ENCODE data around the gene SLC25A43. TPM values are rescaled to one million over a fixed set of nuclear protein-coding genes. Genes with fewer than 3 reads are reported as not detected.

The SLC25A43 gene
- total and polyA plus RNA-seq, 2 of the 8 experiments (the other 6 are each of a cell fraction or from before 2014, with no cell fraction given), result 3.1 to 5.8 TPM

- Histone ChIP-seq H3K4me1 (replicated peaks in 1 of 4; ENCODE audit: control insufficient read depth in 3 of 4, insufficient read depth in 4 of 4, low read length in 3 of 4) (no peaks in the 10 kb centered on the region), H2AFZ (ENCODE audit: low read length) (no peak overlapping the region)
- FAIRE-seq, result no peak
- no peak for TF ChIP-seq JUND (IDR thresholded peaks at IDR 0.05; ENCODE audit: low read length)
- no peak for TF ChIP-seq EGR1 (IDR thresholded peaks at IDR 0.05; ENCODE audit: borderline replicate concordance, low read depth, low read length)
- no peak for TF ChIP-seq ATF3 (IDR thresholded peaks at IDR 0.05; ENCODE audit: insufficient read depth, low read depth, low read length)
- TF ChIP-seq USF2 (IDR thresholded peaks at IDR 0.05; ENCODE audit: low read length), result no peak
These were observed 17.7 kb upstream of the SLC25A43 start for GRCh38 chrX:119381349-119381944.

More at GRCh38 chrX:119381349-119381944, 17.7 kb upstream of the SLC25A43 start:
- Histone ChIP-seq H2BK120ac (replicated peaks; ENCODE audit: low read depth, low read length) (no peak overlapping the region), H3K79me1 (ENCODE audit: low read depth, low read length) (no peaks in the 10 kb centered on the region), H3K18ac (ENCODE audit: extremely low read depth, low read length) (no peak overlapping the region), H2BK15ac (ENCODE audit: low read length) (no peak overlapping the region), H2BK12ac (ENCODE audit: low read depth, low read length) (no peak overlapping the region), H3K23ac (ENCODE audit: insufficient read length) (no peak overlapping the region), H3K4ac (replicated peaks; ENCODE audit: insufficient read length, low read depth, low read length) (no peak overlapping the region), H3K79me2 (ENCODE audit: control insufficient read depth in 1 of 2, insufficient read depth in 2 of 2, low read length in 2 of 2) (no peaks in the 10 kb centered on the region), H4K5ac (ENCODE audit: insufficient read length, low read depth, low read length) (no peak overlapping the region), H3K56ac (replicated peaks; ENCODE audit: insufficient read length, low read depth, low read length) (no peak overlapping the region), H3K36me3 (ENCODE audit: control insufficient read depth in 2 of 4, insufficient read depth in 4 of 4, low read length in 3 of 4) (no peaks in the 10 kb centered on the region), H4K91ac (replicated peaks; ENCODE audit: insufficient read length, low read length) (no peak overlapping the region), H2BK5ac (ENCODE audit: low read depth, low read length) (no peak overlapping the region), H3K4me2 (ENCODE audit: insufficient read depth in 1 of 2, low read depth in 2 of 2, low read length in 2 of 2) (no peak overlapping the region), H3K4me3 (ENCODE audit: extremely low read depth in 1 of 4, insufficient read depth in 2 of 4, low read depth in 3 of 4, low read length in 4 of 4) (no peak overlapping the region), H3K27ac (ENCODE audit: low read depth, low read length) (no peak overlapping the region), H3K9ac (replicated peaks in 1 of 4; ENCODE audit: extremely low read depth in 1 of 4, low read depth in 3 of 4, low read length in 3 of 4) (no peak overlapping the region), H3K23me2 (ENCODE audit: low read depth, low read length) (no peaks in the 10 kb centered on the region), H4K20me1 (replicated peaks in 1 of 2; ENCODE audit: control insufficient read depth in 1 of 2, insufficient read depth in 2 of 2, low read length in 2 of 2) (no peaks in the 10 kb centered on the region), H3K14ac (ENCODE audit: insufficient read length) (no peak overlapping the region), H2AK5ac (ENCODE audit: low read depth, low read length) (no peak overlapping the region), H3K27me3 (replicated peaks in 1 of 4; ENCODE audit: control insufficient read depth in 3 of 4, extremely low read depth in 1 of 4, insufficient read depth in 3 of 4, low read length in 3 of 4) (no peaks in the 10 kb centered on the region), H3K9me3 (ENCODE audit: insufficient read depth in 2 of 2, low read depth in 1 of 2, low read length in 1 of 2) (no peaks in the 10 kb centered on the region), H2BK20ac (ENCODE audit: low read length) (no peak overlapping the region), H4K8ac (ENCODE audit: extremely low read depth, insufficient read depth, low read length) (no peak overlapping the region)
- DNase-seq (ENCODE audit: low read depth in 1 of 2, low spot score in 2 of 2), result no peak
- ChIA-PET POLR2A (ENCODE audit: partially characterized antibody) (no interaction called here), CTCF (ENCODE audit: partially characterized antibody) (interaction anchor here (0.5 to 1.6 kb wide), 2 partner anchors 10 to 352 kb away, joined by 4 read pairs; no protein-coding TSS in a partner anchor)
- WGBS, 2 experiments (ENCODE audit: extremely low coverage in 1 of 2, insufficient coverage in 1 of 2, insufficient read length in 1 of 2, insufficient replicate concordance in 2 of 2, low coverage in 1 of 2, low lambda C conversion rate in 2 of 2, missing lambda C conversion rate in 1 of 2), result no CpG with 5 or more reads among the region's 1 CpG
